ENCODE data around the gene EBF3. TPM values are rescaled to one million over a fixed set of nuclear protein-coding genes. Genes with fewer than 3 reads are reported as not detected.

Gene EBF3
- total RNA-seq, 2 experiments from 2014 or later, result not detected

DNA sequence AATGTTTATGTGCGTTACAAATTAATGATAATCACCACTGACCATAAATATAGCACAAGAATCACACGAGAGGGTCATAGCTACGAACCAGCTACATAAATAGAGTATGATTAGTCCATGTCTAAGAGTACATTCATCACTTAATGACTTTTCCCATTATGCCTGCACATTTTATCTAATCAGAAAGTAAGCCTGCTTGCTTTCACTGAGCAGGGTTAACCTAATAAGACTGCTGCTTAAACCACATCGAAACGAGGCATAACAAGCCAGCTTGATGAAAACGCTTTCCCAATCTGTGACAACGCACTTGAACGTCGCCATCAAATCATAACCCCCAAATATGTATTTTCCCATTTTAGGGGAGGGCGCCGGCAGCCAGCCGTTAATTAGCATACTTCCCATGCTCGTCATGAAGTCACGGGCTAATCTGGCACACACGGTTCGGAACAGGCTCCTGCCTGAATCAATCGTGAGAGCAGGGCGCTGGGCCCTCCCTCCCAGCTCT is 71.5 kb downstream of the EBF3 start:
- TF ChIP-seq, protein P1, sequence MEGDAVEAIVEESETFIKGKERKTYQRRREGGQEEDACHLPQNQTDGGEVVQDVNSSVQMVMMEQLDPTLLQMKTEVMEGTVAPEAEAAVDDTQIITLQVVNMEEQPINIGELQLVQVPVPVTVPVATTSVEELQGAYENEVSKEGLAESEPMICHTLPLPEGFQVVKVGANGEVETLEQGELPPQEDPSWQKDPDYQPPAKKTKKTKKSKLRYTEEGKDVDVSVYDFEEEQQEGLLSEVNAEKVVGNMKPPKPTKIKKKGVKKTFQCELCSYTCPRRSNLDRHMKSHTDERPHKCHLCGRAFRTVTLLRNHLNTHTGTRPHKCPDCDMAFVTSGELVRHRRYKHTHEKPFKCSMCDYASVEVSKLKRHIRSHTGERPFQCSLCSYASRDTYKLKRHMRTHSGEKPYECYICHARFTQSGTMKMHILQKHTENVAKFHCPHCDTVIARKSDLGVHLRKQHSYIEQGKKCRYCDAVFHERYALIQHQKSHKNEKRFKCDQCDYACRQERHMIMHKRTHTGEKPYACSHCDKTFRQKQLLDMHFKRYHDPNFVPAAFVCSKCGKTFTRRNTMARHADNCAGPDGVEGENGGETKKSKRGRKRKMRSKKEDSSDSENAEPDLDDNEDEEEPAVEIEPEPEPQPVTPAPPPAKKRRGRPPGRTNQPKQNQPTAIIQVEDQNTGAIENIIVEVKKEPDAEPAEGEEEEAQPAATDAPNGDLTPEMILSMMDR (IDR thresholded peaks at IDR 0.05), result no peak
- H3K4me3 ChIP-seq (ENCODE audit: low read length), result no peak overlapping the region
- ATAC-seq (ENCODE audit: poor library complexity), result no peak

DNA sequence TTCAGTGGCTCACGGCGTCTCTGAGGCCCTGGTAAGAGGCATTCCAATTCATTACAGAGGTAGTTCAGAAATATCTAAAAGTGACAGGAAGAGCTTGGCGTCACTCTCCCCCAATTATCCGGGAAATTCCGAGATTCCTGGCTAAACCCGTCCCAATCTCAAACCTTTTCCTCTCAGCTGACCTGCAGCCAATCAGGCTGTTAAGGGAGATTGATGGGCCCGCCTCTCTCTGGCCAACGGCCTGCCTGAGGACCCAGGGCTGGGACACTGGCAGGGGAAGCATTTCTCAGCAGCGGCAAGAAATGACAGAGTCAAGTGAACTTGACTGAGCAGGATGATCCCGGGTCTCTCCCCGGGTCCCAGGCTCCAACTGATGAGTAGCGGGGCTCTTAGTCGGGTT is 72.3 kb downstream of the EBF3 start:
- H3K4me3 Mint-ChIP-seq, result no peak overlapping the region
- ChIA-PET CTCF (interaction anchor here (1.4 kb wide), 1 partner anchor 10 kb away, joined by 4 read pairs; no protein-coding TSS in a partner anchor), POLR2A (no interaction called here)
- Histone ChIP-seq H3K9me3 (ENCODE audit: control insufficient read depth in 1 of 2, insufficient read depth in 1 of 2, low read length in 2 of 2) (peaks cover 0 to 4% of the 10 kb centered on the region in 2 experiments), H3K4me1 (ENCODE audit: insufficient read depth, low read length) (no peaks in the 10 kb centered on the region), H3K27ac (ENCODE audit: low read depth in 1 of 2, low read length in 2 of 2) (no peak overlapping the region), H3K4me3 (ENCODE audit: low read length) (no peak overlapping the region), H3K27me3 (ENCODE audit: control insufficient read depth in 1 of 2, insufficient read depth in 2 of 2, low read length in 2 of 2) (peaks cover 0 to under 1% of the 10 kb centered on the region in 2 experiments), H3K36me3 (ENCODE audit: insufficient read depth, low read length) (no peaks in the 10 kb centered on the region)
- no peaks in the 10 kb centered on the region for H3K4me1 Mint-ChIP-seq (ENCODE audit: low read depth)
- H3K36me3 Mint-ChIP-seq (ENCODE audit: low read depth), result no peaks in the 10 kb centered on the region
- TF ChIP-seq, protein P1 (IDR thresholded peaks at IDR 0.05), result no peak
- DNase-seq, result no peak
- H3K27me3 Mint-ChIP-seq, result peaks cover 16% of the 10 kb centered on the region
- intact Hi-C loops (cut with DNase I, micrococcal nuclease), result loop anchor here in 1 of 2 experiments (10.0 kb wide), 1 partner anchor 857 kb away; no protein-coding TSS in a partner anchor
- no peak for ATAC-seq (ENCODE audit: poor library complexity)
- H3K27ac Mint-ChIP-seq, result no peak overlapping the region
- no peaks in the 10 kb centered on the region for H3K9me3 Mint-ChIP-seq

More for the DNA sequence above, 71.5 kb downstream of the EBF3 start:
- no peaks in the 10 kb centered on the region for H3K9me3 Mint-ChIP-seq
- H3K27me3 Mint-ChIP-seq, result peaks cover 20% of the 10 kb centered on the region
- Histone ChIP-seq H3K36me3 (ENCODE audit: insufficient read depth, low read length) (no peaks in the 10 kb centered on the region), H3K27ac (ENCODE audit: low read depth in 1 of 2, low read length in 2 of 2) (no peak overlapping the region), H3K27me3 (ENCODE audit: control insufficient read depth in 1 of 2, insufficient read depth in 2 of 2, low read length in 2 of 2) (peaks cover 0 to 8% of the 10 kb centered on the region in 2 experiments), H3K9me3 (ENCODE audit: control insufficient read depth in 1 of 2, insufficient read depth in 1 of 2, low read length in 2 of 2) (peaks cover 0 to 9% of the 10 kb centered on the region in 2 experiments), H3K4me1 (ENCODE audit: insufficient read depth, low read length) (no peaks in the 10 kb centered on the region)
- H3K36me3 Mint-ChIP-seq (ENCODE audit: low read depth), result no peaks in the 10 kb centered on the region
- no peaks in the 10 kb centered on the region for H3K4me1 Mint-ChIP-seq (ENCODE audit: low read depth)
- ChIA-PET POLR2A (no interaction called here), CTCF (no interaction called here)
- no peak overlapping the region for H3K27ac Mint-ChIP-seq
- intact Hi-C loops (cut with DNase I, micrococcal nuclease), result loop anchor here in 1 of 2 experiments (10.0 kb wide), 1 partner anchor 858 kb away; no protein-coding TSS in a partner anchor
- no peak for DNase-seq
- H3K4me3 Mint-ChIP-seq, result no peak overlapping the region

DNA sequence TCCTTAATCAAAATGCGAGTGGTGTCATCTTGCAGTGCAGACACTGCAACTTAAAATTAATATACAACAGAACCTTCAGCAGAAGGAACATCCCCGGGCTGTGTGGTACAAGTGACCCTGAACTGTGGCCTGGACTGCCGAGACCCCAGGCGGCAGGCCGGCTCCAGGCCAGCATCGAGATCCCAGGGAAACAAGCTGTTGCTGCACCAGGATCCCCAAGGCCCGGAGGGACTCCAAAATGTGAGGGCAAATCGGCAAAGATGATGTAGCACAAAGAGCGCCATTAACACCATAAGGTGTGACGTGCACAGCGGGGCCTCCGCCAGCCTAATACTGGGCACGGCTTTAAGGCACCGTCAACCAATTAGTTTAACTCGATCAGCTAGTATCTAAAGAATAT is 73.9 kb downstream of the EBF3 start:
- no peaks in the 10 kb centered on the region for H3K36me3 ChIP-seq (ENCODE audit: insufficient read depth, low read length)
- POLR2A ChIA-PET, result no interaction called here
- H3K9me3 Mint-ChIP-seq, result no peaks in the 10 kb centered on the region
- no peak for DNase-seq
- H3K4me3 ChIP-seq (ENCODE audit: low read length), result no peak overlapping the region
- TF ChIP-seq, protein P1 (IDR thresholded peaks at IDR 0.05), result no peak
- peaks cover 5% of the 10 kb centered on the region for H3K27me3 Mint-ChIP-seq
- peaks cover 0 to 4% of the 10 kb centered on the region in 2 experiments for H3K9me3 ChIP-seq (ENCODE audit: control insufficient read depth in 1 of 2, insufficient read depth in 1 of 2, low read length in 2 of 2)
- H3K27ac ChIP-seq (ENCODE audit: low read depth in 1 of 2, low read length in 2 of 2), result no peak overlapping the region
- no peaks in the 10 kb centered on the region for H3K4me1 Mint-ChIP-seq (ENCODE audit: low read depth)
- no peaks in the 10 kb centered on the region for H3K36me3 Mint-ChIP-seq (ENCODE audit: low read depth)
- CTCF ChIA-PET, result no interaction called here
- H3K27me3 ChIP-seq (ENCODE audit: control insufficient read depth in 1 of 2, insufficient read depth in 2 of 2, low read length in 2 of 2), result no peaks in the 10 kb centered on the region
- H3K4me1 ChIP-seq (ENCODE audit: insufficient read depth, low read length), result no peaks in the 10 kb centered on the region
- intact Hi-C loops (cut with DNase I, micrococcal nuclease), result loop anchor here in 1 of 2 experiments (10.0 kb wide), 1 partner anchor 855 kb away; no protein-coding TSS in a partner anchor
- ATAC-seq (ENCODE audit: poor library complexity), result no peak
- H3K27ac Mint-ChIP-seq, result no peak overlapping the region
- no peak overlapping the region for H3K4me3 Mint-ChIP-seq
